PC-3 (cell line): ENCODE results near the gene PRR5. TPM values are rescaled to one million over a fixed set of nuclear protein-coding genes. Genes with fewer than 3 reads are reported as not detected.

Experiments
- ATAC-seq: fragments of 200-7000 bp; cut with Tn5 transposase; 2 replicates; pipeline ENCODE4 v1.9.1; 2020; ENCODE audit warnings: mild to moderate bottlenecking, moderate library complexity
- BruUV-seq: library from RNA; stranded (reverse); fragments of 400-500 nt; replicated peaks from 2 replicates; lab custom pipeline; 2021; lab: Mats Ljungman, UMichigan
- CTCF ChIA-PET: fragments of 300-600 bp; sonication (Branson Sonifier 250); formaldehyde crosslinking; loops from one replicate; lab custom pipeline; 2022; ENCODE audit warnings: antibody characterized with exemption; lab: Charles Lee
- POLR2A ChIA-PET: fragments of 300-600 bp; sonication (Branson Sonifier 250); formaldehyde crosslinking; loops from one replicate; lab custom pipeline; 2022; ENCODE audit warnings: antibody characterized with exemption; ENCODE audit not compliant: unreplicated experiment; lab: Charles Lee
- DNase-seq: peaks from one replicate; pipeline ENCODE4 v3.0.0-alpha.2; 2015
- H2AFZ ChIP-seq: fragments of 300-600 bp; sonication (generic); 2 replicates; pipeline ENCODE4 v1.6.0; 2016; ENCODE audit warnings: antibody characterized with exemption, low read length
- H3F3A ChIP-seq: fragments of 300-600 bp; sonication (generic); one replicate; pipeline ENCODE4 v1.6.0; 2017; ENCODE audit warnings: antibody characterized with exemption, low read length, control low read depth, mild to moderate bottlenecking; ENCODE audit not compliant: unreplicated experiment
- H3K27ac ChIP-seq: fragments of 300-600 bp; sonication (generic); 2 replicates; pipeline ENCODE4 v1.5.1; 2016; ENCODE audit warnings: mild to moderate bottlenecking, low read length
- H3K27me3 ChIP-seq: fragments of 300-600 bp; sonication (generic); 2 replicates; pipeline ENCODE4 v1.6.1; 2016; ENCODE audit warnings: low read length, mixed read lengths
- H3K36me3 ChIP-seq: fragments of 300-600 bp; sonication (generic); 2 replicates; pipeline ENCODE4 v1.6.1; 2016; ENCODE audit warnings: low read depth, mixed run types, low read length, mixed read lengths
- H3K4me1 ChIP-seq: fragments of 300-600 bp; sonication (generic); 2 replicates; pipeline ENCODE4 v1.5.1; 2016; ENCODE audit warnings: low read length; ENCODE audit not compliant: insufficient read depth
- H3K4me2 ChIP-seq: fragments of 300-600 bp; sonication (generic); 2 replicates; pipeline ENCODE4 v1.6.0; 2016; ENCODE audit warnings: low read length
- H3K4me3 ChIP-seq: fragments of 300-600 bp; sonication (generic); 2 replicates; pipeline ENCODE4 v1.5.1; 2016; ENCODE audit warnings: mild to moderate bottlenecking, low read length, mixed read lengths
- H3K79me2 ChIP-seq: fragments of 300-600 bp; sonication (generic); 2 replicates; pipeline ENCODE4 v1.6.1; 2017; ENCODE audit warnings: low read length, mixed read lengths
- H3K9ac ChIP-seq: fragments of 300-600 bp; sonication (generic); 2 replicates; pipeline ENCODE4 v1.6.0; 2016; ENCODE audit warnings: mild to moderate bottlenecking, low read length
- H3K9me2 ChIP-seq: fragments of 300-600 bp; sonication (generic); replicated peaks from 2 replicates; pipeline ENCODE4 v1.6.1; 2016; ENCODE audit warnings: mixed run types, low read length, mixed read lengths
- H3K9me3 ChIP-seq: fragments of 300-600 bp; sonication (generic); 2 replicates; pipeline ENCODE4 v1.6.1; 2016; ENCODE audit warnings: low read length, mixed read lengths
- H4K20me1 ChIP-seq: fragments of 300-600 bp; sonication (generic); 2 replicates; pipeline ENCODE4 v1.6.1; 2016; ENCODE audit warnings: low read length, mixed read lengths
- CTCF ChIP-seq: fragments of 300-600 bp; sonication (generic); conservative IDR thresholded peaks from 2 replicates; pipeline ENCODE4 v1.5.1; 2017; ENCODE audit warnings: antibody characterized with exemption, low read depth, mild to moderate bottlenecking, low read length
- EZH2 ChIP-seq: fragments of 300-600 bp; sonication (generic); IDR thresholded peaks from one replicate; pipeline ENCODE4 v1.6.1; 2017; ENCODE audit warnings: antibody characterized with exemption, mild to moderate bottlenecking, low read length; ENCODE audit not compliant: unreplicated experiment
- EZH2phosphoT487 ChIP-seq: fragments of 300-600 bp; sonication (generic); IDR thresholded peaks from 2 replicates; pipeline ENCODE4 v1.6.1; 2018; ENCODE audit warnings: mild to moderate bottlenecking, antibody characterized with exemption, low read length, borderline replicate concordance
- intact Hi-C: fragments of 100-400 bp; cut with micrococcal nuclease; formaldehyde crosslinking; loops from 2 replicates; pipeline ENCODE4 v1.9.0; 2023
- total RNA-seq: library from RNA; depleted of rRNA; stranded (reverse); fragments of >200 nt; gene quantifications from 2 replicates; pipeline ENCODE4 v1.2.3, GENCODE V29; 2014

Gene PRR5
- total RNA-seq, 1 experiment from 2014 or later = 14.5 TPM

- Histone ChIP-seq H3K9me2 (no peaks in the 10 kb centered on the region), H4K20me1 (no peaks in the 10 kb centered on the region), H3K4me3 (no peak overlapping the region), H3K27me3 (no peaks in the 10 kb centered on the region), H3F3A (no peaks in the 10 kb centered on the region), H2AFZ (no peak overlapping the region), H3K4me1 (no peaks in the 10 kb centered on the region), H3K79me2 (no peaks in the 10 kb centered on the region), H3K27ac (no peak overlapping the region), H3K9me3 (no peaks in the 10 kb centered on the region), H3K9ac (no peak overlapping the region), H3K4me2 (no peak overlapping the region), H3K36me3 (no peaks in the 10 kb centered on the region)
- DNase-seq = no peak
- no peak for TF ChIP-seq CTCF
- TF ChIP-seq EZH2 = no peak
- TF ChIP-seq EZH2phosphoT487 = no peak
- CTCF ChIA-PET = no interaction called here
- intact Hi-C loops = no loop called here
- ATAC-seq = no peak
- no TSS peak for BruUV-seq
- POLR2A ChIA-PET = no interaction called here
These were observed 19.2 kb downstream of the PRR5 start for GRCh38 chr22:44721213-44721612.

DNA sequence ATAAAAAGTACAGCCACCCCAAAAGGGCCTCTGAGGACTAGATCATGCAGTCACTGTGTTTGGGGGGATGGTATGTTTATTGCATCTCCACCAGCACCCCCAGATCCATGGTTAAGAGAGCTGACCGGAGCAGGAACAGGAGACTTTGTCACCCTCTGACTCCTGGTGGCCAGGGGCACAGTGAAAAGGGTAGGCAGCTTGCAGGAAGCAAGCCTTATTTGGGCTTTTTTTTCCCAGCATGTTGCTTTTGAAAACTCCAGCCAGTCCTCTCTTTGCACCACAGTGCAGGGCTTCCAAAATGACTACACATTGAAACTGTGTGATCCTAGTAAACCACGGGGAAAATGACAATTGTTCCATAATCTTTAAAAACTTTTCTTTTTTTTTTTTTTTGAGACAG is 20.6 kb downstream of the PRR5 start:
- DNase-seq = no peak
- no peak for ATAC-seq
- POLR2A ChIA-PET = no interaction called here

GRCh38 chr22:44723801-44724200 is 21.8 kb downstream of the PRR5 start:
- H3K9me2 ChIP-seq = no peaks in the 10 kb centered on the region
- intact Hi-C loops = no loop called here
- TF ChIP-seq EZH2 (no peak), CTCF (no peak), EZH2phosphoT487 (no peak)
- no peak overlapping the region for H3K4me2 ChIP-seq
- H3K79me2 ChIP-seq = no peaks in the 10 kb centered on the region
- H3K27ac ChIP-seq = no peak overlapping the region
- no TSS peak for BruUV-seq
- no peaks in the 10 kb centered on the region for H3F3A ChIP-seq
- H2AFZ ChIP-seq = no peak overlapping the region
- ChIA-PET POLR2A (no interaction called here), CTCF (no interaction called here)
- DNase-seq = peak; percentile 39
- no peak overlapping the region for H3K9ac ChIP-seq
- no peaks in the 10 kb centered on the region for H3K27me3 ChIP-seq
- no peaks in the 10 kb centered on the region for H3K4me1 ChIP-seq
- no peak overlapping the region for H3K4me3 ChIP-seq
- no peaks in the 10 kb centered on the region for H3K36me3 ChIP-seq
- H3K9me3 ChIP-seq = no peaks in the 10 kb centered on the region
- no peaks in the 10 kb centered on the region for H4K20me1 ChIP-seq
- no peak for ATAC-seq

More for the DNA sequence above, 20.6 kb downstream of the PRR5 start:
- Histone ChIP-seq H3K4me3 (no peak overlapping the region), H3K4me2 (no peak overlapping the region), H3F3A (no peaks in the 10 kb centered on the region), H3K79me2 (no peaks in the 10 kb centered on the region), H3K9me3 (no peaks in the 10 kb centered on the region), H3K27ac (no peak overlapping the region), H3K9me2 (no peaks in the 10 kb centered on the region), H3K27me3 (no peaks in the 10 kb centered on the region), H2AFZ (no peak overlapping the region), H3K4me1 (no peaks in the 10 kb centered on the region), H4K20me1 (no peaks in the 10 kb centered on the region), H3K36me3 (no peaks in the 10 kb centered on the region), H3K9ac (no peak overlapping the region)
- TF ChIP-seq CTCF = no peak
- TF ChIP-seq EZH2phosphoT487 = no peak
- no peak for TF ChIP-seq EZH2
- intact Hi-C loops = no loop called here
- CTCF ChIA-PET = no interaction called here
- no TSS peak for BruUV-seq
